IMR-90 (cell line): Measurements from ENCODE around the gene JMY.

Experiments used
- CEBPB ChIP-seq: IDR thresholded peaks from 2 replicates; pipeline ENCODE4 v1.6.1; 2012; ENCODE audit warnings: low read depth, low read length, improper control_type of control experiment
- CTCF ChIP-seq: conservative IDR thresholded peaks from 2 replicates; pipeline ENCODE4 v1.5.1; 2012; ENCODE audit warnings: mild to moderate bottlenecking, low read depth, low read length, improper control_type of control experiment
- MXI1 ChIP-seq: IDR thresholded peaks from 2 replicates; pipeline ENCODE4 v1.6.1; 2012; ENCODE audit warnings: low read depth, mild to moderate bottlenecking, low read length, moderate library complexity, borderline replicate concordance
- POLR2A ChIP-seq: IDR thresholded peaks from 2 replicates; pipeline ENCODE4 v1.6.1; 2012; ENCODE audit warnings: mild to moderate bottlenecking, low read depth, low read length
- RAD21 ChIP-seq: IDR thresholded peaks from 2 replicates; pipeline ENCODE4 v1.6.1; 2012; ENCODE audit warnings: low read length, improper control_type of control experiment

- TF ChIP-seq CTCF (no peak), POLR2A (no peak), CEBPB (no peak), RAD21 (no peak), MXI1 (no peak)
Observed at GRCh38 chr5:79349881-79350280, 114.0 kb downstream of the JMY start.
